SK-N-DZ (cell line): ENCODE results near the gene ATPAF2. TPM values are rescaled to one million over a fixed set of nuclear protein-coding genes. Genes with fewer than 3 reads are reported as not detected.

Source experiments
- DNase-seq: peaks from one replicate; pipeline ENCODE4 v3.0.0-alpha.2; 2015; ENCODE audit warnings: low spot score
- polyA plus RNA-seq, 2 experiments: library from polyadenylated mRNA; depleted of rRNA; stranded (reverse); fragments of >200 nt; gene quantifications; 2 replicates each; pipeline ENCODE4 v1.2.3, GENCODE V29; 2014

The ATPAF2 gene
- polyA plus RNA-seq (2014; cell fraction: cytosol; rRNA removed) = 28.4 and 44.3 TPM in 2 replicates
- polyA plus RNA-seq (2014; cell fraction: nucleus; rRNA removed) = 40.9 and 53.7 TPM in 2 replicates

DNA sequence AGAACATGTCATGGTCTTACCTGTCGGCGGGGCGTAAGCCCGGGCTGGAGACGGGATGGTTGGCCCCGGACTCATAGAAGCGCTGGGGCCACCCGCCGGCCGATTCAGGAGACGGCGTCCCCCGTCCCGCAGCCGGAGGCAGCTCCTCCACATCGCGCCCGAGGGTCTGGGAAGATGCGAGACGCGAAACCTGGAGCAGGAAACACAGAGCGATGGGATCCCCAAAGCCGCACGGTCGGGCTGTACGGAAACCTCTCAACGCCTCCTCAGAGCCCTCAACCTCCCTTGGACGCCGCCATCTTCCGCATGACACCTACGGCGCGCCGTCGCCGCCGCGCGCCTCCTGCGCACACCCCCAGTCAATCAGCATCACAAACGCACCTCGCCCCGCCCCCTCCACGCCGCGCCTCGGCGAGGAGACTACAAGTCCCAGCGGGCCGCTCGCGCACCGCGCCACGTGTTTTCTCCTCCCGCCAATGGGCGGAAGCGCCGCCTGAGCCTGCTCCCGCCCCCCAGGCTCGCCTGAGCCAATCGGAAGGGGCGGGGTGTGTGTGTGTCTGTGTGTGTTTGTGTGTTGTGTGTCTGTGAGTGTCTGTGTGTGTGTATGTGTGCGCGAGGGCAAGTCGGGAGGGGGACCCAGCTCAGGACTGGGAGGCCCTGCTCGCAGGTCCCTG, at the start of gene ATPAF2, which contains the start of gene GID4:
Gene ATPAF2, minus strand, starts transcription at position 308 of the 674 bp plus-strand sequence. Its CDS starts 155 bp downstream, at position 153.
Gene GID4, plus strand, starts transcription at position 548 of the 674 bp plus-strand sequence. Its CDS starts 57 bp downstream, at position 605.
- DNase-seq = peak; percentile 99

GRCh38 chr17:18087610-18088491, 48.9 kb upstream of the ATPAF2 start, which contains the start of gene DRG2:
TSS of gene DRG2 (plus strand) at chr17:18087948. CDS start at chr17:18088024, 76 bp downstream.
- DNase-seq = peak; percentile 94

DNA sequence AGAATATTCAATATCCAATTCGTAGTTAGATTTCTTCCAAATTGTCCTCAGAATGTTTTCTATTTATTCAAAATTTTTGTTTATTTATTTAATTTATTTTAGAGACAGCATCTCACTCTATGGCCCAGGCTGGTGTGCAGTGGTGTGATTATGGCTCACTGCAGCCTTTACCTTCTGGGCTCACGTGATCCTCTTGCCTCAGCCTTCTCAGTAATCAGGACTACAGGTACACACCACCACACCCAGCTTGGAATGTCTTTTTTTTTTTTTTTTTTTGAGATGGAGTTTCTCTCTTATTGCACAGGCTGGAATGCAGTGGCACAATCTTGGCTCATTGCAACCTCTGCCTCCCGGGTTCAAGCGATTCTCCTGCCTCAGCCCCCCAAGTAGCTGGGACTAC, 45.3 kb upstream of the ATPAF2 start:
- no peak for DNase-seq

DNA sequence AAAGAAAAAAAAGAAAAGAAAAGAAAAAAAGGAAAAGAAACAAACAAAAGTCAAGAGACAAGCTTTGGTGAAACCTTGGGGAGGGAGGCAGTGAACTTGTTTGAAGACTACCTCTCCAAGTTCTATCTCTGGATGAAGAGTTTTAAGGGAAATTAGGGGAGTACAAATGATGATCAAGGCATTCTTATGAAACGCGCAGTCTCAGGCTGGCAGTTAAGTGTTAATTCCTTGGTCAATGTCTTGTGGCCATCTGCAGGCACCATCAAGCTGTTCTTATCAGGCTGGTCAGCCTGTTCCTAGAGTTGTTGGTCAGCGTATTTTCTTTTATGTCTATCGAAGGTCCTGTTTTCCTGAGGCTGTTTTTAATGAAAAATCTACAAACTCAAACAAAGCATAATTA, 40.6 kb upstream of the ATPAF2 start:
- no peak for DNase-seq

- no peak for DNase-seq
These were observed 38.0 kb upstream of the ATPAF2 start for GRCh38 chr17:18076936-18077335.

GRCh38 chr17:18074566-18075272, 35.8 kb upstream of the ATPAF2 start:
- DNase-seq = no peak

GRCh38 chr17:18071751-18072150, 32.8 kb upstream of the ATPAF2 start:
- DNase-seq = no peak

DNA sequence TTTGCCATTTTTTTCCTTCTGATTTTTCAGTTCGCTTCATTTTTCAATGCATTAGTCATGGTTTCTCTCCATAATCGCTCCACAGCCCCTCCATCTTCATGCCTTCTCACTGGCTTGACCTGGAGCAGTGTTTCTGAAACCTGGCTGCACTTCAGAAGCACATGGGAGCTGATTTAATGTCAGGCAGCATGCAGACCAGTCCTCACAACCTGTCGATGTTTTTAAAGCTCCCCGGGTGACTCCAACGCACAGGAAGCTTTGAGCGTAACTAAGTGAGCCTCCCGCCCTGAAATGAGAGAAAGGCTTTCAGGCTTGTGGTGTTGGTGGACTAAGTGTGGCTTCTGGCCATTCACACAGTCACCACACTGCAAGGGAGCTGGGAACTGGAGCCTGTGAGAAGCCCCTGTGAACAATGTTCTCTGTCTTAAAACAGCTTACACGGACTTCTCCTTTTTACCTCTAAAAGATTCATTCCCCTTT, 31.9 kb upstream of the ATPAF2 start:
- peak; percentile 37 for DNase-seq

DNA sequence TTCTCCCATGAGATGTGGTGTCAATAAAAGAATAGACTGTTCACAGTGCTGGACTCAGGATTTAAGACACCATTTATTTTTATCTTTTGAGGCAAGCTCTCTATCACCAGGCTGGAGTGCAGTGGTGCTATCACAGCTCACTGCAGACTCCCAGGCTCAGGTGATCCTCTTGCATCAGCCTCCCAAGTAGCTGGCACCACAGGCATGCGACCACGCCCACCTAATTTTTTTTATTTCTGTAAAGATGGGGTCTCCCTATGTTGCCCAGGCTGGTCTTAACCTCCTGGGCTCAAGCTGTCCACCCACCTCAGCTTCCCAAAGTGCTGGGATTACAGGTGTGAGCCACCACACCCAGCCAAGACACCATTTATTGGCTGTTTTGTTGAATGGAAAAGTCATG, 30.1 kb upstream of the ATPAF2 start:
- DNase-seq = no peak

GRCh38 chr17:18066866-18067265, 27.9 kb upstream of the ATPAF2 start:
- DNase-seq = no peak

- no peak for DNase-seq
These were observed 26.6 kb upstream of the ATPAF2 start for GRCh38 chr17:18065546-18065945.

GRCh38 chr17:18064053-18064452, 25.1 kb upstream of the ATPAF2 start:
- no peak for DNase-seq

- DNase-seq = no peak
These were observed 20.3 kb upstream of the ATPAF2 start for GRCh38 chr17:18059283-18059682.

DNA sequence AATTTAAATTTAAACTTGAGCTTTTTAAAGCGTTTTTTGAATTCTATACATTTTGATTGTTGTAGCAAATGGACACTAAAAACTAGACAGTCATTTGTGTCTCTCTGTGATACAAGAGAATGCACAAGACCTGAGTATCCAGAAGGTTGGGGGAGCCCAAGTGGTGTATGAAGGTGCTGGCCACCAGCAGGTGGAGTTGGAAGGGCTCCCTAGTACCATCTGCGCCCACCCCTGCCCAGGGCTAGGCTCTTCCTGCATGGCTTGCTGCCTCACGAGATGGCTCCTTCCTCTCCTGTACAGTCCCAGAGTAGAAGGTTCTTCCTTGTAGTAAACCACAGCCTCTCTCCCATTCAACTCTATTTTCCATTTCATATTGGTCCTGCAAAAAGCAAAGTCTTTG, 17.2 kb upstream of the ATPAF2 start:
- DNase-seq = no peak

DNA sequence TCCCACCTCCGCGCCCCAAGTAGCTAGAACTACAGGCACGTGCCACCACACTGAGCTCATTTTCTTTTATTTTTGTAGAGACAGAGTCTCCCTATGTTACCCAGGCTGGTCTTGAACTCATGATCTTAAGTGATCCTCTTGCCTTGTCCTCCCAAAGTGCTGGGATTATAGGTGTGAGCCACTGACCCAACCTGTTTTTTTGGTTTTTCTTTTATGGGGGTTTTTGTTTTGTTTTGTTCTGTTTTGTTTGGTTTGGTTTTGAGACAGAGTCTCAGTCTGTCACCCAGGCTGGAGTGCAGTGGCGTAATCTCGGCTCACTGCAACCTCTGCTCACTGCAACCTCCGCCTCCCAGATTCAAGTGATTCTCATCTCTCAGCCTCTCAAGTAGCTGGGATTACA, 16.6 kb upstream of the ATPAF2 start:
- no peak for DNase-seq

DNA sequence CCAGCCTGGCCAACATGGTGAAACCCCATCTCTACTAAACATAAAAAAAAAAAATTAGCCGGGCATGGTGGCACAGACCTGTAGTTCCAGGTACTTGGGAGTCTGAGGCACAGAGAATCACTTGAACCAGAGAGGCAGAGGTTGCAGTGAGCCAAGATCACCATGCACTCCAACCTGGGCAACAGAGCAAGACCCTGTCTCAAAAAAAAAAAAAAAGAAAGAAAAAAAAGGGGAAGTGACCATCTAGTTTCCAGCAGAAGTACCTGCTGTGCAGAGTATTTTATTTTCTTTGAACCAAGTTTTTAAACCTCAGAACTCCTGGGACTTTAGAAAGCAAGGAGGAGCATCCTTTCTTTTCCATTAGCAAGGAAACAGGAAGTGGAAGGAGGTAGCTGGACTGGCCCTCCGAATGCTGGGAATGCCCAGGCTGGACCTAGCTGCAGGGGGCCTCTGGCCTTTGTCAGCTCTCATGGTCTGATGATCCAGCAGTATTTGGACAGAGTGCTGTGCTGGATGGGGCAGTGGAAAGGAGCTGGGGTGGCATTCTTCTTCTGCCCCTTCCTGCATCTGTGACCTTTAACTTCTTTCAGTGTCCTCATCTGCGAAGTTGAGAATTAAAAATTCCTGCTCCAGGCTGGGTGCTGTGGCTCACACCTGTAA, 6.9 kb upstream of the ATPAF2 start:
- no peak for DNase-seq

GRCh38 chr17:18044609-18045008, 5.6 kb upstream of the ATPAF2 start:
- no peak for DNase-seq

GRCh38 chr17:18043491-18043890, 4.5 kb upstream of the ATPAF2 start:
- DNase-seq = no peak

DNA sequence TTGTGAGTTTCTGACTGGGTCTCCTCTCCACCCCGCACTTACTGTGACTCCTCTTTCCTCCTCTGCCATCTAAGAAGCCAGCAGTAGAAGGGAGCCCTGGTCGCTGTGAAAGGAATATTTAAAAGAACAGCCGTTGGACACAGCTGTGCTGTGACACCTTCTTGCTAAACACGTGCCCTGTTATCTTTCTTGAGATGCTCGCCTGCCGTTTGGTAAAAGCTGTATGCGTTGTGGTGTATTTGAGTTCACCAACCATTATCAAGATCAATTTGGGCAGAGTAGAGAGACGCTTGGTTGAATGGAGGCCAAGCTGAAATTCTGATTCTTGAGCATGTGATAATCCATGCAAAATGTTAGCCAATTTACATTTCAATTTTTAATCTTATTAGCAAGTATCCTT, 4.0 kb upstream of the ATPAF2 start:
- DNase-seq = no peak

GRCh38 chr17:18041776-18042175, 2.8 kb upstream of the ATPAF2 start:
- DNase-seq = no peak

GRCh38 chr17:18040261-18040858, 1.4 kb upstream of the ATPAF2 start:
- DNase-seq = peak; percentile 40
